Measurements from ENCODE around the gene THOC7.

- TF ChIP-seq CTCF (IDR thresholded peaks at IDR 0.05; ENCODE audit: low read length): no peak
- no peak for TF ChIP-seq EZH2 (optimal IDR thresholded peaks at IDR 0.05; ENCODE audit: low read depth, low read length)
These were observed 12.3 kb downstream of the THOC7 start for GRCh38 chr3:63851287-63851686.

Measured in MM.1S (cell line).